8988T (cell line): ENCODE data around the gene WBP11.

ENCODE experiments used
- DNase-seq: peaks from one replicate; pipeline ENCODE4 v3.0.0; 2011

WBP11 gene

DNA sequence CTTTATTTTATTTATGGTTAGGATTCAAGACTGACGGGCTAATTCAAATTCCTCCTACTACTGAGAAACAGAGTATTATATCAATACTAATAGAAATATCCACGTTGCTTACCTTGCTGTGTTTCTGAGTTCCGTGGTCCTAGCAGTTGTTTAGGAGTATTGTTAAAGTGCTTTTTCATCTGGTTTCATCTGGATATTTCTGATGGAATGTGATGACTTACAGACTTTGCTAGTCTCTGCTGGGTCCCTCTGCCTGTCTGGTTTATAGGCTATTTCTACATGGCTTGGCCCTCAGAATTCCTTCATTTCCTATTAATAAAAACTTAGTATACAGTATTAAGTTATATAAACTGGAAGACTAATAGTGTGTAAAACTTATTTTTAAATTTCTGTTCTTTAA is 10.7 kb upstream of the WBP11 start, which contains the start of gene SMCO3:
TSS of gene SMCO3 (minus strand) at position 169 of the 400 bp plus-strand sequence. CDS start 7,502 bp downstream, outside the sequence.
- no peak for DNase-seq

DNA sequence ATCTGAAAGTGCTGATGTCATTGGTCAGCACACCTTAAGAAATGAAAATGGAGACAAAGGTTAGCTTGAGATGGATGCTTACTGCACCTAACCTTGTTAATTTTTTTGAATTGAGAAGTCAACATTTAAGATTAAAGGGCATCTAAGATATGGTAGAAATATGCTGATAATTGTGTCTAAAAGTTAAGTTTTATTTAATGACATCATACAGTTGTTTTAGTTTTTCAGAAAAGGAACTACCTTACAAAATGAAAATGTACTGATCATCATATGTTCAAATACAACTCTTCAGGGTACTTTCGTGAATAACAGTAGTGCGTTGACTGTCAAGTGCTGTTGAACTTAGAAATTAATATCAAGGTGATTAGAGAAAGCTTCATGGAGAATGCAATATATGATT is 8.2 kb upstream of the WBP11 start:
- DNase-seq = no peak

DNA sequence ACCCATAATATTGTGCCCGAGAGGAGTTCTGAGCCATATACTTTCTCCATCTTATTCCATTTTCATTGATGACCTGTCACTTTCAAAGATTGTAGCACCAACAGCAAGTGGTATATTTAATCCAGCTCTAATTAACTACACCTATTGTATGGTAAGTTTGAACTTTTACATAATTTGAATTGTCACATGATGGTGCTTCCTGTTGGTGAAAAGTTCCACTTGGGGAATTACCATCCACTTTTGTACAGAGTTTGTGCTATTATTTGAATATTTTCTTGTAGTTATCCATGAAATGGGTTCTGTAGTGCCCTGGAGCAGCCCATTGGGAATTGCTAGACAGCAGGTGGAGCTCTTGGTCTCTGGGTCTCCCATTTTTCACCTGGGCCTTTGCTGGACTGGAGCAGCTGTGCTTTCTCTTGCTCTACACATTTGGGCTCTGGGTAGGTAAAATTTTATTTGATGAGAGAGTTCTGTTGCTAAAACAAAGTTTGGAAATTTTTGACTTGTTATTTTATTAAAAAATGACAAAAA is 7.7 kb upstream of the WBP11 start:
- no peak for DNase-seq

DNA sequence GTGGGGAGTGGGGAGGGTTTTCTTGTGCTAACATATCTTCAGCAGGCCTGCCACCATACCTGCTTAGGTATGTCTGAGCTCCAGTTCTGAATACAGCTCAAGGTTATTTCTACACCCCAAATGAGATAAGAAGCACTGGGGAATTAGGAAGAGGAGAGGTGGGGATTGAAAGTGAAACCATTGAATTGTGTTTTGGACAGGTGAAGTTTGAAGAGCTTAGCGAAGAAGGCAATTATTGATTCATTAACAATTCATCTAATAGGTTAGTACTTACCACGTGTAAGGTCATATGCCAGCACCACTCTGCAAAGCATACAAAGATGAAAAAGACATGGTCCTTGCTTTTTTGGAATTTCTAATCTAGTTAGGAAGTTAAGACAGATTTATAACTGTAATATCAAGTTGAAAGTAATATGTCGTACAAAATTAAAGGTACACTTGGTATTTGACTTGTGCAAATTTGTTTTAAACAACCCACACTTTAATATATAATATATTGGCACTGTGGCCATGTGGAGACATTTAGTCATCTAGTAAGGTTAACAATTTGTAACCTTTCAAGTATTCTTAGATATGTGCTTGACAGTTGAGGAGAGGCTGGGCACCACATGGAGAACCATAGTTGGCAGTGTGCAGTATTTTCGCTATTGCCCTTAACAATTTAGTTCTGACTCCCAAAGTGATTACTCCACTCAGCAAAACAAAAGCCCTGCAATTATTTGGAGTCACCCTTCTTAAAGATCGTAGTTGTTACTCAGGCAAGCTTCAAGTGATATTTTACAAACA is 7.1 kb upstream of the WBP11 start:
- DNase-seq = no peak

DNA sequence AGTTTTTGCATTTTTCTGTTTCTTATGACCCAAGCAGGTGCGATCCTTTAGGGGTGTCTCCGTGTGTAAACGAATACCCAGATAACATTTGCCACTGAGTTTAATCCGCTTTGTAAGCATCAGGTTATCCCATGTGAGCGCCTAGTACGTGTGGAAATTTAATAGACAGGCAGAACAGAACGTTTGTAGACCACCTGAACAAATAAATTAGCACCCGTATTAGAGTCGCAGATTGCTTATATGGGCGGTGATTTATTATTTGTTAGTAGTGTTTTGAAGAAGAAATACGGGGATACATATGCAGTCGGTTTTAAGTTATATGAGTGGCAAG is 517 bp upstream of the WBP11 start:
- no peak for DNase-seq

DNA sequence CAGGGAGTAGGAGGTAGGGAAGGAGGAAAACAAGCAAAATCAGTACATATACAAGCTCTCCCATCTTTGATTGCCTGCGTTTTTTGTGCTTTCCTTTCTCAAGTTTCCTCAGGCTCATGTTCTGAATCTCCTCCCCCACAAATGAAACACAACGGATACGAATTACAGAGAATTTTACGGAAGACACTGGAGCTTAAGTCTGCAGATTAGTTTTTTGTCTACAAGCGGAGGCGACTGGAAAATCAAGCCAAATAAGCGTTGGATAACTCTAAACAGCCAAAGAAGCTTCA is 612 bp downstream of the WBP11 start:
- no peak for DNase-seq

DNA sequence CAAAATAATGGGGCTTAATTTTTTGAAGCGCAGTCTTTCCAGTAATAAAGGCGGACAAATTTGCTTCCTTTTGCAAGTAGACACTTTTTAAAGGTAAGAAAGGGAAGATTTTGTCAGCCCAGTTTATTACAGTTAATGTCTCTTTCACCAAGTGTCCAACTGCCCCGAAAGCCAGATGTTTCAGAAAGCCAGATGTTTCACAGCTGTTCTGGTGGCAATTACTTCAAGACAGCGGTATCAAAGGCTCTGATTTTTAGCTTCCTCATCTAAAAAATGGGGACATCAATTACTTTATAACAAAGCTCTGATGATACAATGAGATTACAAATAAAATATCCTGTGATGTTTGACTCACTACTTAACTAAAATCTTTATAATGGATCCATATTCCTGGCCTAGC is 1.0 kb downstream of the WBP11 start:
- no peak for DNase-seq

DNA sequence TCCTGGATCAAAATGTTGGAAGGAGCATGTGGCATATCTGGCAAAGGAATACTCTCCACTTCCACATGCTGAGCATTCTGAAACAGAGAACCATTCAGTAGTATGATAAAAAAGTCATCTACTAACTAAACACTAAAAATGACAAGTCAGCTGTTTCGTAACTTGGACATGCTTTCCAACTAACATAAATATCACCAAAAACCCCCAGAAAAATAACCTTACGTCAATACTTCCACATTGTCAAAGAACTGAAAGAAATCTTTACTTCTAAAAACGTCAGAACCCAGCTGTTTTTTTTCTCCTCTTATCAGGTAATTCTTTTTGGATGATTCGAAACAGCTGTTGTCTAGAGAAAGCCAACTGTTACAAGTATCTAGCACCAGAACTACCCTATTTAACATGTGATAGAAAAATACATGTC is 8.2 kb downstream of the WBP11 start:
- no peak for DNase-seq

DNA sequence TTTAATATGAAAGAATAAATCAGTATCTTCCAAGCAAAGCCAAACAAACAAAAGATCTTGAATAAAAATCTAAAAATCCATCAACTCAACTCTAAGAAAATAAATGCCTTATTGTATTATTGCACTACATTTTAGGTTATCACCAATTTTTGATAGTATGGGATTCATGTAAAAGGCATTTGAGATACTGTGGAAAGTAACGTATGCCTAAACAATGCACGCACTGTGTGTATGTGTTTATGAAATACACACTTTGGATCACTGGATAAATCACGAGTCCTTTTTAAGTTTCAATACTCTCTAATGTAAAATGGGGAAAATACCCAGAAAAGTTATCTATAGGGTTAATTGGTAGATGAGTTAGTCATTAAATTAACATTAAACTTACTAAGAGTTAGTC is 17.7 kb downstream of the WBP11 start:
- DNase-seq = no peak

DNA sequence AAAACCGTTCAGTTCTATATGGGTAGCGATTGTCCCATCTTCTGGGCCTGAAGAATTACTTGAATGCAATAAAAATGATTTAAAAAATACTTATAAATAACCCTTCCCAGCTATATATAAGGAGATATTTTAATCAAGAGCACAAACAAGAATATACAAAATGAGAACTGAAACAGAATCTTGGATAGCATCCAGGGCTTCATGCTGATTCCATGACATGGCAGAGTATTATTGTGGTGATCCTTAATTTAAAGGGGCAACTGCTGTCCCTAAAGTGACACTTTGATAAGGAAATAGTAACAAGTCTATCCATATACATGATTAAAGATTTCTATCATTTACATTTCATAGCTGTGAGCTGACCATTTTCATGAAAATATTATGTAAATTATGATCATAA is 18.8 kb downstream of the WBP11 start:
- no peak for DNase-seq

DNA sequence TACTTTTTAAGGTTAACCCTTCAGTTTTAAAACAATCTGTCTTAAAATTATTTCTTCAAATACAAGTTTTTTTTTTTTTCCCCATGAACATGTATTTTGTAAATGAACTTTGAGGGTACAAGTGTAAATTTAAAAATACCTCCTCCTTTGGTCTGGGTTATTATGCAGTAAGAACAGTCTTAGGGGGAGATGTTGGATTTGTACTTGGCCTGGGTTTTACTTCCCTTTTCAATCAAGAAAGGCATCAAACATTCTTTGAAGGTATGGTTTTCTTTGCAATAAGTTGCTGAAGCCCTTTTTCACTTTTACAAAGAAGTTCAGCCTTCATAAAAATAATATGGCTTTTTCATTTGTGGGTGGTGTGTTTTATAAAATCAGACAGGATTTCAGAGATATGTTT is 20.5 kb downstream of the WBP11 start:
- no peak for DNase-seq

DNA sequence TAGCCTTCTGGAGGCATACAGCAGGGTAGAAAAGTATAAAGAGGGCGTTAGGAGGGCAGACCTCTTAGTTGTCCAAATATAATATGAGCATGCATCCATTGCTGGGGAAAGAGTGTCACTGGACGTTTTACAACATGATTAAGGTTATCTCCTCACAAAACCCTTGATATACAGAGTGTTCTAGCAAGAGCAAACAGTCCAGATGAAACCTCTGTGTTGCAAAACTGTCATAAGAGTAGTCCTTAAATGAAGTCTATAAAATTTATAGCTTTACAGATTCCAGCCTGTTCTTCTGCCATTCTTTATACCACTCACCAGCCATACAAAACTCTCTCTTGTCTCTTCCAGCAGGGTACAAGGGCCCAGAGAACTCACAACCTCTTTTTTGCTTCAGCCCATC is 21.7 kb downstream of the WBP11 start:
- DNase-seq = no peak

DNA sequence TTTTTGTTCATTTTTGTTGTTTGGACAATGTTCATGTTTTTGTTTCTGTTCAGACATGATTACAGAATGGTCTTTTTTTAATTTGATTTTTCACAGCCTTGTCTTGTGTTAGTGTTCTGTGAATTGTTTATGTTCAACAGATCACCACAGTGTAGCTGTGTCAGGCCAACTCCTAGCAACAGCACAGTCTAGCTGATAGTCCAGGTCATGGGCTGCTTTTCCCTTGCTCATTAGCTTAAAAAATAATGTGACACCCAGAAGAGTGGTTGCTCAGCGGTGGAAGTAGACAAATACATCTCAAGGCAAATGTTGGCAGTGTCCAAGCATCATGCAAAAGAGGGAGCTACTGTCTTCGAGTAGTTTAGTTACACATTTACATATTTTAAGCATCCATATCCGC is 22.4 kb downstream of the WBP11 start:
- no peak for DNase-seq

DNA sequence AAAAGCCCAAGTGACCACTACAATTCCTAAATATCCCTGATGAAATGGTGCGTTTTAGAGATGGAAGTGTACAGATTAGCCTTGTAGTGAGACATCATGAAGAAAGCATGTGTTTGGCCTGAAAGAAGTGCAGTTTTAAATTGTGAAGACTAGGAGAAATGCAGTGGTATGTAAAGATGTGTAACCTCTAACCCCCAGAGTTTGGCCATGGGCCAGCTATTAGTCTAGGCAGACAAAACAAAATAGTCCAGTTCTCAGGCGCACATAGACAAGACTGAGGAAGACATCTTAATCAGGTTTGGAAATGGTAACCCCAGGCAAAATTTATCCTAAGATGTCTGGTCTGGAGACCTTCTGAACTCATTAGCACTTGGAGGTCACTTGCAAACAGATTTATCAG is 23.4 kb downstream of the WBP11 start:
- DNase-seq = no peak

DNA sequence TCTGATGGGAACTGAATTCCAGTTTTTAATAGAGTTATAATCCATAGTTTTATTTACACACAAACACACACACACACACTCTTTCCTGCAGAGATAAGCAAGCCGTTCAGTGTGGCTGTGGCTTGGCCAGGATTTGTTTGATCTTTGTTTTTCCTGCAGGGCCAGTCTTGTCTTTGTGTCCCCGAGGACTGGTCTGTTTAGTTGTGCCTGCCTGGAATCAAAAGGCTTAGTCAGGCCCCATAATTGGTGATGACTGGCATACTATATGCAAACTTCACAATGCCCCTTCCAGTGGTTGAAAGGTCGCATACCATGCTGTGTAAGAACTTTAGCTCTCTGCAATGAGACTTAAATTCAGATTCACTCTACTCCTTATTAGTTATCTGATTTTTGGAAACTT is 26.0 kb downstream of the WBP11 start:
- DNase-seq = no peak

DNA sequence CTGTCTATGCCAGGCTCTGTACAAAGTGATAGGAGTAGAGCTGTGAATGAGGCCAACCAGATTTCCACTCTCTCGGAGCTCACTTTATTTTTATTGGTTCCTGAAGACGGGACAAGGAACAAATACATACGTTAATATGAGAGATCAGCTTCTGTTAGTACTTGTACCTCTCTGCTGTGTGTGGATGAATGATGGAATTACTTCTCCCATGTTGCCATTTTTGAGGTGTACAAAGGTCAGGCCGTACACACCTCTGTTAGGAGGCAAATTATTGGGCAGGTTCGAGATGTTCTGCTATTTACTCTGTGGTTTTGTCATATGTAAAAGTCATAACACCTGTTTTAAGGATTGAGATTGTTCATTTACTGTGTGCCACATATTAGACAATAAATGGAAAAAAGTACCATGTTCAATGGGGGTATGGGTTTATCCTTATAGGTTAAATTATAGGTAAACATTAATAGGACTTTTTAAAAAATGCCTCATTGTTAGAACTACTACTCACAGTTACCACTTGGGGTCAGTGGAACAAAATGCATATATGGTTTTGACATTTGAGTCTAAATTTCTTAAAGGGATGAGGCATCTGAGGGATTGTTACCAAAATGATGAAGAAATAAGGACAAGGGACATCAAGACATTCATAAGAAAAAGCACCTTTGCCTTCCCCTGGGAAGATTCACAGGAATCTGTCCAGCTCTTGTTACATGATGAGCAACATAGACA is 26.9 kb downstream of the WBP11 start:
- DNase-seq = no peak

DNA sequence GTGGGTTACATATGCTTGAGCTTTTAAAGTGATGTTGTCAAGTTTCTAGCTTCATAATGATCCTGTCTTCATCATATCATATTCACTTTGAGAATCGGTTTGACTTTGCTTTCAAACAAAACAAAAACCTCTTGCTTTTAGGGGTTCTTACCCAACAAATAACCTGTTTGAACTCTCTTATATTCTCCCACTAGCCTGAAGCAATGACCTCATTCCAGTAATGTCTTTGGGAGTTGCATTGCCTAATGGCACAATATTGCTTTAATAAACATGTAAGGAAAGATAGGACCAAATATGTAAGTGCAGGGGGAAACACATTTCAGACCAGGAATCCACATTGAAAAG is 27.7 kb downstream of the WBP11 start:
- no peak for DNase-seq

DNA sequence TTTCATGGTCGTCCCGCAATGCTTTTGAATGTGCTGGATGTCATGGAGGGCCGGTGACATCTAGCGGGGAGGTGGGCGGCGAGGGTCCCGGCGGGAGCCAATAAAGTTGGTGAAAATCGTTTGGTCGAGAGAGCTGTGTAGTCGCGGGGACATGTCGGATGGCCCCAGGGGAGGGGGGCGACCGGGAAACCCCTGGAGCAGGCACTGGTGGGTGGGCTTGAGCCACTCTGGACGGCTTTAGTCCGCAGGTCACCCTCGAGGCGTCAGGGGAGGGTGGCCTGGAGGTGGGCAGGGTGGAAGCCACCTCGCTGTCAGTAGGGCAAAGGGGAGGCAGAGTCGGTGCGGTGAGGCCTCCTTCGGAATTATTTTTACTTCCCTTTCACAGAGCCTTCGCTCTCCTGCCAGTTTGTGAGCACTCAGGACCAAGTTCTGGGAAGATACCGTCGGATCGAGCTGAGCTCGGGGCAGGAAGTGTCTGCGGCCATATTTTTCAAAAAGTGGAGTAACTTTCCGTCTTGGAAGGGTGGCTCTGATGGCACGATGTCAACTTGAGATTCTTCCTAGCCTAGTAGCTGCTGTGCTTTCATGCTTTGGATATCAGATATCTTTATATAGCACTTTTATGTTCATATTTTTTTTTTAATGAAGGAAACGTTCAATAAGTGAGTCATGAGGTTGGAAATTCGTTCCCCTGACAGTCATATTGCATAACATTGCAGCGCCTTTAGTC is 28.2 kb downstream of the WBP11 start:
- DNase-seq = no peak

DNA sequence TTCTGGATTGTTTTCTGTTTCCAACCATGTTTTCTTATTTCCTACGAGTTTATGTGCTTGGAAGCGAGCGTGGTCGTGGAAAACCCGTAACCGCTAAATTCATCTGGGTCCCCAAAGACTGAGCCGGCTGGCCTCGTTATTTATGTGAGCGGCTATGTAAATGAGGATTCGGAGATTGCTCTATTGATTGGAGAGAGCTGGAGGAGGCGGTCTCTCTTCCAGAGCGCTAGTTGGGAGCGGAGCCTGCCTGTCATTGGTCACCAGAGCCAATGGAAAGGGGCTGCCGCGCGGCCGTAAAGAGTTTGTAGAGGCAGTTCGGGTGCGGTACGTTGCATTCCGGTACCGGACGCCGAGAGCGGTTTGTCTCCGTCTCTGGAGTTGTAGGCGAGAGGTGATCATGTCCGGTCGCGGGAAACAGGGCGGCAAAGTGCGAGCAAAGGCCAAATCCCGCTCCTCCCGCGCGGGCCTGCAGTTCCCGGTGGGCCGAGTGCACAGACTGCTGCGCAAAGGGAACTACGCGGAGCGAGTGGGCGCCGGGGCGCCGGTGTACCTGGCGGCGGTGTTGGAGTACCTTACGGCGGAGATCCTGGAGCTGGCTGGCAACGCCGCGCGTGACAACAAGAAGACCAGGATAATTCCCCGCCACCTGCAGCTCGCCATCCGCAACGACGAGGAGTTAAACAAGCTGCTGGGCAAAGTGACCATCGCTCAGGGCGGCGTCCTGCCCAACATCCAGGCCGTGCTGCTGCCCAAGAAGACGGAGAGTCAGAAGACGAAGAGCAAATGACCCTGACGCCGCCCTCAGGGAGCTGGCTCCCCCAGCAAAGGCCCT is 29.0 kb downstream of the WBP11 start:
- peak; percentile 51 for DNase-seq

DNA sequence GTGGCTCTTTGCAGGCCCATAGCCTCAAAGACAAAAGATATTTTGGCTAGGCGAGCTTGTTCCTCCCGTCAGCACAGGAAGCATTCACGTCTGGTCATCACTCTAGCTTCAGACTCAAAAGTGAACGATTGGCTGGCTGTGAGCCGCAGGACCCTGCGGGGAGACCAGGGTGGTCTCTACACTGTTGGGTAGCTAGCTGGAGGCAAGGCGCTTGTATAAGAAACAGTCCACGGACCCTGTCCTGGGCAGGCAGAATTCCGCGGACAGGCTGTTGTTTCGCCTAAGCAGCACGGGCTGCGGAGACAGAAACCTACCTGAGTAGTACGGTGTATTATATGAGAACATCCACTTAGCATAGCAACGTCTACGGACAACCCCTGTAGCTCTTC is 29.6 kb downstream of the WBP11 start:
- no peak for DNase-seq

DNA sequence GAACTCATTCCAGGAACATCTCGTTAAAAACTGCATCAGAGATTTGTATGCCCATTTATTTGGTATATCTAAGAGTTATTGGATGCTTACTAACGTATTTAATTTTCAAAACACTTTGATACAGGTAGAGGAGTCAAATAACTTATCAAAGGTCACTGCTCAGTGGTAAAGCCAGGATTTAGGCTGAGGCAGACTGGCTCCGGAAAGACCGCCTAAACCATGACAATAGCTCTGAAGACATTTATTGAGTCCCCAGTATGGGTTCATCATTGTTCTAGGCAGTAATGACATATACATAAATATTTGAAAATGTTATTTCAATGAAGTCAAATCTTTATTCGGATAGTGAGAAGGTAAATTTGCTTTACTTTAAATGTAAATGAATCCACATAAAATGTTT is 30.3 kb downstream of the WBP11 start:
- no peak for DNase-seq

DNA sequence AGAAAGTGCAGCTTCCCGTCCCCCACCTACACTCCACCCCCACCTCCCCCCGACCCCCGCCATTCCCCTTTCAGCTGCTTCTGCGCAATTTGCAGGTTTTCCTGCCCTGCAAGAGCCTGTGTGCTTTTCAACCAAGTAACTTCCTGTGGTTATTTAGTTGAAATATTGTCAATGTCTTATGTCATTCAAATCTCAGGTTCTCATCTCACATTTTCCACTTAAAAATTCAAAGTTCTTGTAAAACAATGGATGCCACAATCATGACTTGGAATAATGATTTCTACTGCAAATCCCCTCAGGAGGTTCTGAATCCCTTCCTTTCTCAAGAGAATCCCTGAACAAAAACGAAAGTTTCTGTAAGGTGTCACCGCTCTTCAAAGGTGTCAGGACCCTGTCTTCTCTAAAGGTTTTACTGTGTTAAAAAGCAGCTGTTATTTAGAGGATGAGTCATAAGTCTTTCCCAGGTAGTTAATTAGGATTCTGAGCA is 31.6 kb downstream of the WBP11 start:
- no peak for DNase-seq
